Progenitor cell of endocrine pancreas (in vitro differentiated cells): ENCODE measurements around the gene JADE2. TPM values are rescaled to one million over a fixed set of nuclear protein-coding genes. Genes with fewer than 3 reads are reported as not detected.

ENCODE experiments used
- DNase-seq: peaks from one replicate; pipeline ENCODE4 v3.0.0; 2021; ENCODE audit warnings: low spot score; ENCODE audit not compliant: unreplicated experiment
- H3K27ac Mint-ChIP-seq: 2 replicates; pipeline ENCODE4 v1.8.0; 2021; ENCODE audit warnings: mild to moderate bottlenecking, moderate library complexity, mixed read lengths
- H3K27me3 Mint-ChIP-seq: 2 replicates; pipeline ENCODE4 v1.8.0; 2021; ENCODE audit warnings: mixed read lengths
- H3K36me3 Mint-ChIP-seq: 2 replicates; pipeline ENCODE4 v1.8.0; 2022; ENCODE audit warnings: mixed read lengths; ENCODE audit not compliant: insufficient read depth
- H3K4me1 Mint-ChIP-seq: 2 replicates; pipeline ENCODE4 v1.8.0; 2021; ENCODE audit warnings: low read depth, mixed read lengths
- H3K4me3 Mint-ChIP-seq: 2 replicates; pipeline ENCODE4 v1.8.0; 2021; ENCODE audit warnings: low read depth, mild to moderate bottlenecking, moderate library complexity, mixed read lengths
- H3K9me3 Mint-ChIP-seq: 2 replicates; pipeline ENCODE4 v1.8.0; 2021; ENCODE audit warnings: low read depth, mixed read lengths
- total RNA-seq: library from RNA; stranded (reverse); gene quantifications from 2 replicates; pipeline ENCODE4 v1.2.1, GENCODE V29; 2021
- TF ChIP-seq, protein P1 (sequence below): fragments of 200-600 bp; sonication (generic); IDR thresholded peaks from one replicate; pipeline ENCODE4 v1.5.0; 2021; ENCODE audit warnings: antibody characterized with exemption, mild to moderate bottlenecking; ENCODE audit not compliant: unreplicated experiment

The JADE2 gene
- total RNA-seq, 1 donor from 2014 or later = 6.7 TPM

DNA sequence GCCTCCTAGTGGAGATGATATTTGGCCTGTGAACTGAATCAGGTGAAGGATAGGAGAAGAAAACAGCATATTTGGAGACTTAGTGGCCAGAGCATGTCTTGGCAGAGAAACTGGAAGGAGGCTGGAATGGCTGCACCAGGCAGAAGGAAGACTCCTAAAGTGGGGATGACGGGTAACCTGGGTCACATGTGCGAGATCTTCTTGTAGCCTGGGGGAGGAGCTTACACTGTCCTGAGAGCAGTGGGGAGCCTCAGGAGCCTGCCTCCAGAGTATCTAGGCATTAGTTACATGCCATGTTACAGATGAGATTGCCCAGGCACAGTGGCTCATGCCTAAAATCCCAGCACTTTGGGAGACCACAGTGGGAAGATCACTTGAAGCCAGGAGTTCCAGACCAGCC lies 49.8 kb downstream of the JADE2 start:
- H3K27me3 Mint-ChIP-seq = no peaks in the 10 kb centered on the region
- no peak for DNase-seq
- TF ChIP-seq, protein P1, sequence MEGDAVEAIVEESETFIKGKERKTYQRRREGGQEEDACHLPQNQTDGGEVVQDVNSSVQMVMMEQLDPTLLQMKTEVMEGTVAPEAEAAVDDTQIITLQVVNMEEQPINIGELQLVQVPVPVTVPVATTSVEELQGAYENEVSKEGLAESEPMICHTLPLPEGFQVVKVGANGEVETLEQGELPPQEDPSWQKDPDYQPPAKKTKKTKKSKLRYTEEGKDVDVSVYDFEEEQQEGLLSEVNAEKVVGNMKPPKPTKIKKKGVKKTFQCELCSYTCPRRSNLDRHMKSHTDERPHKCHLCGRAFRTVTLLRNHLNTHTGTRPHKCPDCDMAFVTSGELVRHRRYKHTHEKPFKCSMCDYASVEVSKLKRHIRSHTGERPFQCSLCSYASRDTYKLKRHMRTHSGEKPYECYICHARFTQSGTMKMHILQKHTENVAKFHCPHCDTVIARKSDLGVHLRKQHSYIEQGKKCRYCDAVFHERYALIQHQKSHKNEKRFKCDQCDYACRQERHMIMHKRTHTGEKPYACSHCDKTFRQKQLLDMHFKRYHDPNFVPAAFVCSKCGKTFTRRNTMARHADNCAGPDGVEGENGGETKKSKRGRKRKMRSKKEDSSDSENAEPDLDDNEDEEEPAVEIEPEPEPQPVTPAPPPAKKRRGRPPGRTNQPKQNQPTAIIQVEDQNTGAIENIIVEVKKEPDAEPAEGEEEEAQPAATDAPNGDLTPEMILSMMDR = no peak
- no peaks in the 10 kb centered on the region for H3K36me3 Mint-ChIP-seq
- no peaks in the 10 kb centered on the region for H3K4me1 Mint-ChIP-seq
- H3K4me3 Mint-ChIP-seq = no peak overlapping the region
- no peak overlapping the region for H3K27ac Mint-ChIP-seq
- H3K9me3 Mint-ChIP-seq = no peaks in the 10 kb centered on the region

DNA sequence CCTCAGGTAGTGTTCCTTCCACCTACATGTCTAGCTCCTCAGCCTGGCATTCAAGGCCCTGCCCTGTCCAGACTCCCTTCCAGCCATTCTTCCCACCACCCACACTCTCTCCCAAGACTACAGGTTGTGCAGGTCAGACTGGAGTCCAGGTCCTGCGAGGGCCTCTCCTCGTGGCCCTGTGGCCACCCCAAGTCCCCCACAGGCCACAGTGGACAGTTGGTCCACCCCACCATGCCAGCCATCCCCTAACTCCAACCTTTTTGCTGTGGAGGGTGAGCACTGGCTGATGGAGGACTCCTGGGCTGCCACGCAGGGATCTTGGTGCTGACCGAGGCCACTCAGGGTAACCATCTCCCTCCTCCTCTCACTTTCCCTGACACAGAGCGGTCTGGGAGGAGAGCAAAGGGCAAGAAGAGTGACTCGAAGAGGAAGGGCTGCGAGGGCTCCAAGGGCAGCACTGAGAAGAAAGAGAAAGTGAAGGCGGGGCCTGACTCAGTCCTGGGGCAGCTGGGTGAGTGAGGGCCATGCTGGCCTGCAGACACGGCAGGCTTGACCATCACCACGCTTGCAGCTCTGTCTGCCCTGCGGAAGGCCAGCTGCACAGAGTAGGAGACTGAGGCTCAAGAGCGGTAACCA lies 51.0 kb downstream of the JADE2 start:
- Mint-ChIP-seq H3K27me3 (no peaks in the 10 kb centered on the region), H3K27ac (no peak overlapping the region), H3K4me1 (no peaks in the 10 kb centered on the region), H3K9me3 (no peaks in the 10 kb centered on the region), H3K36me3 (no peaks in the 10 kb centered on the region), H3K4me3 (no peak overlapping the region)
- TF ChIP-seq, protein P1 = no peak
- DNase-seq = no peak

DNA sequence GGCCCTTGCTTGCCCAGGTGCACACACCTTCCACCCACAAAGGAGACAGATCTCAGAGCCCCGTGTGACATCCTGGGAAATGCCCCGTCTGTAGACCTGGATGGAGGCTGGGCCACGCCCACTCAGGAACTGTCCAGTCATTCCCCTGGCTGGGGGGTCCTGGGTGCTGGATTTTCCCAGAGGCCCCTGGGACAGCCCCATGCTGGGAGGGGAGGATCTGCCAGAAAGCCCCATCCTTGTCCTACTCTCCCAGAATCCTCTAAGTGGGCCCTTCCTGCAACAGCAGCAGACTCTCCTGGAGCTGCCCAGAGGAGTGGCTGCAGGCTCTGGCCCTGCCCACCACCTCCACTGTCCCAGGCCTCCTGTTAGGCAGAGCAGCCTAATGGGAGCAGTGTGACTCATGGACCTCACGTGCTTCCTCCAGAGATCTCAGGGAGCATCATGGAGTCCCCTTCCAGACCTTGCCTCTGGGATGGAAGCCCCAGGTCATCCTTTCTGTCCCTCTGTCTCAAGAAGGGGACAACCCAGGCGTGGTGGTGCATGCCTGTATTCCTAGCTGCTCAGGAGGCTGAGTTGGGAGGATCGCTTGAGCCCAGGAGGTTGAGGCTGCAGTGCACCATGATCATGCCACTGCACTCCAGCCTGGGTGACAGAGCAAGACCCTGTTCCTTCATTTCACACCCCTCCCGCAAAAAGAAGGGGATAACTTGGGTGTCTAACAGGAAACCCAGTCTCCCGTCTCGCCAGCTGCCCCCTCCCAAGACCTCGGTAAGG lies 51.7 kb downstream of the JADE2 start:
- Mint-ChIP-seq H3K9me3 (no peaks in the 10 kb centered on the region), H3K27me3 (no peaks in the 10 kb centered on the region), H3K4me3 (no peak overlapping the region), H3K27ac (no peak overlapping the region), H3K36me3 (no peaks in the 10 kb centered on the region), H3K4me1 (no peaks in the 10 kb centered on the region)
- TF ChIP-seq, protein P1 = no peak
- DNase-seq = no peak

DNA sequence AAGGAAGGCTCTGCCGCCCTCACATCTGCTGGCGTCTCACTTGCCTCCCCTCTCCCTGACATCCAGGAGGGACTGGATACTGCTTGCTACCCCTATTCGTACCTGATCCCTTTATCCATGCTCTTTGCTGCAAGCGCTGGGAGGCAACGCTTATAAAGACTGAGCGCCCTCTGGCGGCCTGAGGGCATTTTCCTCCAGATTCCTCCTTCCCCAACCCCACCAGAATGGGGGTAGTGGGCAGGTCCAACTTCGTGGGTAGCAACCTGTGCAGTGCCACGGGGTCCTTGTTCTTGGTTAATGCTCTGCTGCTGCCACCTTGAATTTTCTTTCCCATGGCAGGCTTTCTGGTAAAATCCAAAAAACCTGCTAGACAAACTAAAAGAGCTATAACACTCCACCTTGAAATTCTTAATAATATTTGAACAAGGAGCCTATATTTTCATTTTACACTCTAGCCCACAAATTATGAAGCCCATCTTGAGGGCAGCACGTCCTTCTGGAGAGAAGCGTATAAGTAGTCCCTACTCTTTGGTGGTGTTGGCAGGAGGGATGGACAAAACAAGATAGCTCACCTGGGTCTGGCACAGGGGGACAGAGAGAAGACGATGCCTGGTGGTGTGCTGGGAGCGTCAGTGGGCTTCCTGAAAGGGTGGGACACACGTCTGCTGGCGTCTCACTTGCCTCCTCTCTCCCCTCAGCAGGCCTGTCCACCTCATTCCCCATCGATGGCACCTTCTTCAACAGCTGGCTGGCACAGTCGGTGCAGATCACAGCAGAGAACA lies 52.5 kb downstream of the JADE2 start:
- TF ChIP-seq, protein P1 = peak; percentile 92
- H3K4me1 Mint-ChIP-seq = no peaks in the 10 kb centered on the region
- peak; percentile 71 for DNase-seq
- no peaks in the 10 kb centered on the region for H3K9me3 Mint-ChIP-seq
- H3K36me3 Mint-ChIP-seq = no peaks in the 10 kb centered on the region
- H3K27ac Mint-ChIP-seq = no peak overlapping the region
- no peaks in the 10 kb centered on the region for H3K27me3 Mint-ChIP-seq
- no peak overlapping the region for H3K4me3 Mint-ChIP-seq

DNA sequence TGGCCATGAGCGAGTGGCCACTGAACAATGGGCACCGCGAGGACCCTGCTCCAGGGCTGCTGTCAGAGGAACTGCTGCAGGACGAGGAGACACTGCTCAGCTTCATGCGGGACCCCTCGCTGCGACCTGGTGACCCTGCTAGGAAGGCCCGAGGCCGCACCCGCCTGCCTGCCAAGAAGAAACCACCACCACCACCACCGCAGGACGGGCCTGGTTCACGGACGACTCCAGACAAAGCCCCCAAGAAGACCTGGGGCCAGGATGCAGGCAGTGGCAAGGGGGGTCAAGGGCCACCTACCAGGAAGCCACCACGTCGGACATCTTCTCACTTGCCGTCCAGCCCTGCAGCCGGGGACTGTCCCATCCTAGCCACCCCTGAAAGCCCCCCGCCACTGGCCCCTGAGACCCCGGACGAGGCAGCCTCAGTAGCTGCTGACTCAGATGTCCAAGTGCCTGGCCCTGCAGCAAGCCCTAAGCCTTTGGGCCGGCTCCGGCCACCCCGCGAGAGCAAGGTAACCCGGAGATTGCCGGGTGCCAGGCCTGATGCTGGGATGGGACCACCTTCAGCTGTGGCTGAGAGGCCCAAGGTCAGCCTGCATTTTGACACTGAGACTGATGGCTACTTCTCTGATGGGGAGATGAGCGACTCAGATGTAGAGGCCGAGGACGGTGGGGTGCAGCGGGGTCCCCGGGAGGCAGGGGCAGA lies 53.3 kb downstream of the JADE2 start:
- no peaks in the 10 kb centered on the region for H3K9me3 Mint-ChIP-seq
- no peak overlapping the region for H3K27ac Mint-ChIP-seq
- no peak overlapping the region for H3K4me3 Mint-ChIP-seq
- H3K36me3 Mint-ChIP-seq = no peaks in the 10 kb centered on the region
- H3K27me3 Mint-ChIP-seq = no peaks in the 10 kb centered on the region
- TF ChIP-seq, protein P1 = no peak
- no peaks in the 10 kb centered on the region for H3K4me1 Mint-ChIP-seq
- no peak for DNase-seq
